GM18951 (cell line): Measurements from ENCODE around the gene MRNIP.

ENCODE experiments used
- POLR2A ChIP-seq: IDR thresholded peaks from 4 replicates; pipeline ENCODE4 v1.6.1; 2011; ENCODE audit warnings: mild to moderate bottlenecking; ENCODE audit not compliant: insufficient read length, insufficient read depth; ENCODE audit errors: extremely low read depth
- in situ Hi-C: fragments of 300-500 bp; cut with MboI; formaldehyde crosslinking; loops from one replicate; pipeline ENCODE4 v1.12.0; 2022; ENCODE audit warnings: low sequenced_read_pairs, mixed read lengths, inconsistent platforms; ENCODE audit not compliant: unreplicated experiment

Gene MRNIP

GRCh38 chr5:179858586-179859427 is at the start of gene MRNIP:
TSS of gene MRNIP (minus strand) at chr5:179858817. CDS start at chr5:179858796, 21 bp downstream.
- in situ Hi-C loops = no loop called here
- TF ChIP-seq POLR2A = peak; percentile 82

- in situ Hi-C loops = no loop called here
Measured at GRCh38 chr5:179907556-179908324, 49.1 kb upstream of the MRNIP start, which contains the start of gene TBC1D9B. TSS of gene TBC1D9B (minus strand) at chr5:179907897. CDS start at chr5:179907821, 76 bp downstream.

GRCh38 chr5:179906795-179907555 is 48.4 kb upstream of the MRNIP start:
- no peak for TF ChIP-seq POLR2A
- in situ Hi-C loops = no loop called here

More at GRCh38 chr5:179907556-179908324, 49.1 kb upstream of the MRNIP start, which contains the start of gene TBC1D9B:
- TF ChIP-seq POLR2A = peak; percentile 83

GRCh38 chr5:179906294-179906794 is 47.7 kb upstream of the MRNIP start:
- TF ChIP-seq POLR2A = no peak

GRCh38 chr5:179905161-179905560 is 46.5 kb upstream of the MRNIP start:
- in situ Hi-C loops = no loop called here

More at GRCh38 chr5:179906294-179906794, 47.7 kb upstream of the MRNIP start:
- in situ Hi-C loops = no loop called here

GRCh38 chr5:179904463-179905160 is 46.0 kb upstream of the MRNIP start:
- no peak for TF ChIP-seq POLR2A
- in situ Hi-C loops = no loop called here

More at GRCh38 chr5:179905161-179905560, 46.5 kb upstream of the MRNIP start:
- no peak for TF ChIP-seq POLR2A

GRCh38 chr5:179902763-179903158 is 44.1 kb upstream of the MRNIP start:
- TF ChIP-seq POLR2A = no peak
- in situ Hi-C loops = no loop called here

- TF ChIP-seq POLR2A = no peak
- in situ Hi-C loops = no loop called here
Measured at GRCh38 chr5:179901915-179902762, 43.5 kb upstream of the MRNIP start.

- no peak for TF ChIP-seq POLR2A
- in situ Hi-C loops = no loop called here
Measured at GRCh38 chr5:179901462-179901861, 42.8 kb upstream of the MRNIP start.

- in situ Hi-C loops = no loop called here
- no peak for TF ChIP-seq POLR2A
Measured at GRCh38 chr5:179900711-179901110, 42.1 kb upstream of the MRNIP start.

GRCh38 chr5:179900206-179900605 is 41.6 kb upstream of the MRNIP start:
- no peak for TF ChIP-seq POLR2A
- in situ Hi-C loops = no loop called here
